ENCODE measurements around the gene GUCY2F.

GUCY2F gene

DNA sequence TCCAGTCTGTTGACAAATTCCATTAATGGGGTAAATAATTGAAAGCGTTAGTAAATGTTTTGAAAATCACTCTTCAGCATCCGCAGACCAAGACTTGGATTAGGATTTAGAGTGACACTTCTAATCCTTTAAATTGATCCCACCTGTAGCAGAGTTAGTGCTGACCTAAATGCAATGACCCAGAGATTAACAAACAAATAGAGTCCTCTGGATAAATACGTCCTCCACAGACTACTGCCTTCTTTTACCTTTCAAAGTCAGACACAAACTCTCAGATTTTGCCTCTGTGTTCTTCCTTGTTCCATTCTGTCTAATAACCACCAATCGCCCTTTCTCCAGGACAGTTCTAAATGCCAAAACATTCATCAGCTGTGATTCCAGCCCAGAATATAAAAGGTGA, at the start of gene GUCY2F:
GUCY2F (minus strand) TSS at position 101 of the 400 bp plus-strand sequence. CDS start 6,150 bp downstream, outside the sequence.
- no peak for DNase-seq

GRCh38 chrX:109519001-109519400, 37.1 kb upstream of the GUCY2F start:
- DNase-seq: no peak

DNA sequence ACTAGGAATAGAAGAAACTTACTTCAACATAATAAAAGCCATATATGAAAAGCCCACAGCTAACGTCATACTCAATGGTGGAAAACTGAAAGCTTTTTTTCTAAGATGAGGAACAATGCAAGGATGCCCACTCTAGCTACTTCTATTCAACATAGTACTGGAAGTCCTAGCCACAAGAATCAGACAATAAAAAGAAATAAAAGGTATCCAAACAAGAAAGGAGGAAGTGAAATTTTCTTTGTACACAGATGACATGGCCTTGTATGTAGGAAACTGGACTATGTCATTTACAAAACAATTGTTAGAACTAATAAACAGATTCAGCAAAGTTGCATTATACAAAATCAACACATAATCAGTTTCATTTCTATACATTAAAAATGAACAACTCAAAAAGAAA, 29.2 kb upstream of the GUCY2F start:
- DNase-seq: no peak

DNA sequence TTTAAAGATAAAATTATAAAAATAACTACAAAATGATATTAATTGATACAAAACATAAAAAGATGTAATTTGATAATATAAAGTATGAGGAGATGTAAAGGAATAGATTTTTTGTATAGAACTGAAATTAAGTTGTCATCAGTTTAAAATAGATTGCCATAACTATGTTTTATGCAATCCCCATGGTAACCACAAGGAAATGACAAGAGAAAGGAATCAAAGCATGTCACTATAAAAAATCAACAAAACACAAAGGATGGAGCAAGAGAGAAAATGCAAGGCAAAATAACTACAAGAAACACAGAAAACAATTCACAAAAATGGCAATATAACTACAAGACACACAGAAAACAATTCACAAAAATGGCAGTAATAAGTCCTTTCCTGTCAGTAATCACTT, 27.0 kb upstream of the GUCY2F start:
- DNase-seq: no peak

GRCh38 chrX:109501176-109501575, 19.3 kb upstream of the GUCY2F start:
- no peak for DNase-seq

DNA sequence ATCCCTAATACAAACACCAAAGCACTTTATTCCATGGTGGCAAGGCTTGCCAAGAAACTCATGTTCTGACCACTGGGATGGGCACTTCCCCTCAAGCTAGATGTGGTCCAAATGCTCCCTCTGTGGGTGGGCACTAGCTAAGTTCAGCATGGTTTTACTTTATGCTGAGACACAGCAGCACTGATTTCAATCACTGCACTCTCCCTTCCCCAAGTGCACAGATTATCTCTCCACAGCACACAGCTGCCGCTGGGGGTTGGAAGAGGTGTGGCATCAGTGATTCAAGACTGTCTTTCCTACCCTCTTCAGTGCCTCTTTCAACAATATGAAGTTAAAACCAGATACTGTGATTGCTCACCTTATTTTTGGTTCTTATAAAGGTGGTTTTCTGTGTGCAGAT, 16.5 kb upstream of the GUCY2F start:
- DNase-seq: no peak

DNA sequence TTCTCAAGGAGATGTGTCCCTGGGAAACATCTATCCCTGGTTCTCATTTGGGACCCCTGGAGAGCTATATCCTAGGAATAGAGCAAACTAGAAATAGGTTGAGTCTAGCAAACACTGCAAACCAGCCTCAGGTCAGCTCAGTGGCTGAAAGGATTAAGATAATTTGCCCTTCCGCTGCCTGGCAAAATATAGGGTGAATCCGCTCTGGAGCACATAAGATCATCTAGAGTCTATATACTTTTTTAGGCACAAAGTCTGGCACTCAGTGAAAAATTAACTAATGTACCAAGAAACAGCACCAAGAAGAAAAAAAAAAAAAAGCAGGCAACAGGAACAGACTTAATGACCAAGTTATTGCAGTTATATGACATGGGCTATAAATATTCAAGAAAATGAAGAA, 7.3 kb upstream of the GUCY2F start:
- no peak for DNase-seq

DNA sequence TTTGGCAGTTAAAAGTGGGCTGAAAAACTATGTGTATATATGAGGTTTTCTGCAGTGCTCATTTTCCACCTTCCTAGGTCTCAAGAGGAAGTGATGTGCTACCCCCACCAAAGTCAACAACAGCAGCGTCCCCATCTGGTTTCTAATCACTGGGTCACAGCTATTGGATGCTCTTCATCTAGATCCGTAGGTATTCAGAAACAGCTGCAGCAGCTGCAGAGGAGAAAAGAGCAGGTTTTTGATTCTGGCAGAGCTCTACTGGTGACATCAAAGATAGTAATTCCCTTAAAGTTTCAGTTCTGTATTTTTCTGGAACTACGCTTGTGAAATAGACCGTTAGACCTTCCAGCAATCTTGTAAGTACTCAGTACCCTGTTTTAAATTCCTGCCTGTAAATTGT, 5.8 kb upstream of the GUCY2F start:
- no peak for DNase-seq

DNA sequence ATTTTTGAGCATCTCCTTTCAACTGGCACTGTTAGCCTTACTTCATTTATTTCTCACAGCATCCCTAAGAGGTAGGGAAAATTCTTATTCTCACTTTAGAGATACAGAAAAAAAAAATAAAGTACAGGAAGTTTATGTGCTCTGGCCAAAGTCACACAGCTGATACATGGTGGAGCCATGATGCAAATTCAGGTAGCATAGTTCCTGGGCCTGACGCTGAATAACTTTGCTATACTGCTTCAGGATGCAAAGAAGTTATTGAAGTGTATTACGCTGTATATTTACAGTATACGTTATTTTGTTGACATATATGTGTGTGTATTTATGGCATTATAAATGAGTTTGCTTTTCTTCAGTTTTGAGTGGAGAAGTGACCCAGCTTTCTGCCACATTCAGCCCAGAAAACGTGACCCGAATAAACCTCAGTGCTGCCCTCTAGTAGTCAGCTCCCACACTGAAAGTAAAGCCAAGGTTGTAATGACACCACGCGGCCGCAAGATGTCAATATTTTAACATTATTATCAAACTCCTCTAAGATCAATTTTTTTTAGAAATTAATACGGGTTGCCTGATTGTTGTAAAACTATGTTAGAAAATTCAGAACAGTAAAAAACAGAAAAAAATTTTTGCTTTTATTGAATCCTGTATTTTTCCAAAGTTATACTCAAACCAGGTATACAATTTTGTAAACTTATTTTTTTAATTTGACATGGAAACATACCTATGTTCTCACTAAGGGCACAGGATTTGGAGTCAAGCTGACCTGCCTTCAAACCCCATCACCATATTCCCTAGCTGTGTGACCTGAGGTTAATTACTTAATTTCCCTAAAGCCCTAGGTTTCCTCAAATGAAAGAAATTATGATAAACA, 3.8 kb upstream of the GUCY2F start:
- peak; percentile 53 for DNase-seq

DNA sequence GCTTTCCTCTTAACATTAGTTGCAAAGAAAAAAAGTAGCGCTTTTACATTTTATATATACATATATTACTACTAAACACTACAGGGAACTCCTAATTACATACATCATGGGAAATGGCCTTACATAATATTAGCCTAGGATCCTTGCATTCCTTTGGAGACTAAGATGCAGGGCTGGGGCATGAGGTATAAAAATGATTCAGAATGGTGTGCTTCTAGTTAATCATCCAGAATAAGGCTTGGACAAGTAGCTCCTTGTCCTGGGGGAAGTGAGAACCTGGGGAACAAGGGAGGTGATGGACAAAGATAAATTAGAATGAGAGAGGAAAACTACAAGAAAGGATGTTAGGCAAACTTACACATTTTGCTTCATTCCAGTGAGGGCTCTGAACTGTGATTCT, 3.0 kb upstream of the GUCY2F start:
- no peak for DNase-seq

DNA sequence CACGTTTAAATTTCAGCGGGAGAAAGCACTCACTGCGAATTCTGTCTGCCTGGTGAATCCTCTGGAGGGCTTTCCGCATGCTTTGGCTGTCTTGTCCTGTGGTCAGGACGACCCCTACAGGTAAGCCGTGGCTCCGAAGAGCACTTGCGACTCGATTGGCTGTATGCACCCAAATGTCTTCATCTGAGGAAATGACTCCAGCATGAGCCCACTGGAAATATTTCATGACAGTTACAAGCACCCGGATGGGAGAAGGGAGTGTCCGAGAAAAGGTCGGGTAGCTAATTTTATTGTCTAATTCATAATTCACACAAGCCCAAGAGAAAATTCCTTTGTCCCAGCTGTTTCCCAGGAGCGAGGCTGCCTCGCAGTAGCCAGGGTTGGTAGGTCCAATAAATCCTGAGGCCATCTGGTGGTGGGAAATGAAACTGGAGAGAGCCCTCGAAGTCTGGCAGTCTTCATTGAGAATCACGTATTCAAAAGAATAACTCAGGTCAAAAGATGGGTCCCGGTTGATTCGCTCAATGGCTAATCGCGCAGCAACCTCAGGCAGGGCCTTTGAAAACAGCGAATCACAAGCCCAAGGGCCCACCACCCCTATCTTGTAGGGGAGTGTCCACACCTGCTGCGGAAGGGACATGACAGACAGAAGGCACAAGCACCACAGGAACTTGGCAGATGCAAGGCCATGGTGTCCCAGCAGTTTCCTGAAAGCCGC, 6.6 kb downstream of the GUCY2F start:
- DNase-seq: peak; percentile 0

GRCh38 chrX:109472939-109473735, 8.7 kb downstream of the GUCY2F start:
- DNase-seq: no peak

GRCh38 chrX:109464231-109464630, 17.7 kb downstream of the GUCY2F start:
- DNase-seq: no peak

- DNase-seq: no peak
Observed at GRCh38 chrX:109463784-109464183, 18.1 kb downstream of the GUCY2F start.

- DNase-seq: no peak
Observed at GRCh38 chrX:109448282-109448938, 33.5 kb downstream of the GUCY2F start.

DNA sequence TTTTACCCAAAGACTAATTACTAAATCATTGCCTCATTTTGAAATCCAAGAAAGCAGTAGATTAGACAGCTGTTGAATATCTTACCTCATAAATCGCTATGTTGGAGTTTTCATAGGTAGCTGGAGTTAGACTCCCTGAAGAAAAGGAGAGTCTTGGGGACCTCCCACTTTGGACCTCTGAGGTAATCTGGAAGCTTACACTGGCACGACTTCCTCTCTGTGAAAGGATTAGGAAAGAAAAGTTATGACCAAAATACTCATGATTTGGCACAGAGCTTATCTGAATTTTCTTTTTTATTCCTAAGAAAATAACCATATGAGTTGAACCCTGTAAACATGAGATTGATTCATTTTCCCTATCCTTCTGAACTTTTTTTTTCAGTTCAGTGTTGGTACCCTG, 40.6 kb downstream of the GUCY2F start:
- no peak for DNase-seq

DNA sequence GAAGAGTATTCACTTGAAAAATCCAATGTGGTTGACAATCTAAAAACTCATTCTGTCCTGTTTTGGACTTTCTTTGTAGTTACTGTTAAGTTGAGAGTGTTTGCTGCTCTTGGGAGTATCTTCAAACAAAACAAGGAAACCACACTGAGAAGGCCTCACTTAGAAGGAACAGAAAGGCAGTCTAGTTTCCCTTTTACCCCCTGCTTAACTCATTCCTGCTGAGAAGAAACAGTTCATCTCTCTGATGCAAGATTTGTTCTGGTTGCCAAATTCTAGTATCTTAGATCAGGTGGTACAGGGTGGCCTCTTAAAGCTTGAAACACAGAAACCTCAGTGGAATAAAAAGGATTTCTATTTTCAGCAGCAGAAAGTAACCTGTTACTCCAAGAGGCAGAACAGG, 41.4 kb downstream of the GUCY2F start:
- DNase-seq: no peak

GRCh38 chrX:109409181-109409580, 72.7 kb downstream of the GUCY2F start:
- no peak for DNase-seq

DNA sequence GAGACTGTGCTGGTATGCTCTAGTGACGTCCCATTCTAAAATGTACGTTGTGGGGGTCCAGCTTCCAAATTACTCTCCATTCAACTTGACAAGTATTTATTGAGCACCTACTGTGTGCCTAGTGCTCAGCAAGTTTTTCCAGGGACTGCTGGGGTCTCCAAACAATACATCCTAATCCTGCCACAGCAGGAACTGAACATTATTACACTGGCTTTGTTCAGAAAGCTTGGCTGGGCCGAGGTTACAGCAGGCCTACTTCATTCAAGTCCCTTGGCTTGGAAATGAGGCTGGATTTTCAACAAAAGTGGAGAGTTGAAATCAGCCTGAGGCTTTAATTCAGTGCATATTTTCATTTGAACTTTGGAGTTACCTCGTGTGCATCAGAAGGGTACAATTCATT, 78.0 kb downstream of the GUCY2F start:
- DNase-seq: no peak

DNA sequence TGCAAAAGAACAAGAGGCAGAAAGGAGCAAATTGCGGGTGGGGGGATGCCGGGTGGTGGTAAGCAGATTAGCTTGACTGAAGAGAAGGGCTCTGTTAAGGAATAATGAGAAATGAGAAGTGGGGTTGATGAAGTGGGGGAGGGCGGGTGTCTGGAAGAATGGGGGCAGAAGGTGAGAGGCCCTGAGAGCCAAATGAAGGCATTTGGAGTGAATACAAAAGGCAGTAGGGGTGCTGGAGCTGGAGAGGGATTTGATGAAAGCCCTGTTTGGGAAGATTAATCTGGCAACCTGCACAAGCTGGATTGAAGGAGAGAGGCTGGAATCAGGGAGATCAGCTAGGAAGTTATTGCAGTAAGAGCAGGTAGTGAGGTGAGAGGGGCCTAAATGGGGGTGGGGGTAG, 82.1 kb downstream of the GUCY2F start:
- DNase-seq: no peak

- DNase-seq: no peak
Observed at GRCh38 chrX:109398833-109399232, 83.1 kb downstream of the GUCY2F start.

DNA sequence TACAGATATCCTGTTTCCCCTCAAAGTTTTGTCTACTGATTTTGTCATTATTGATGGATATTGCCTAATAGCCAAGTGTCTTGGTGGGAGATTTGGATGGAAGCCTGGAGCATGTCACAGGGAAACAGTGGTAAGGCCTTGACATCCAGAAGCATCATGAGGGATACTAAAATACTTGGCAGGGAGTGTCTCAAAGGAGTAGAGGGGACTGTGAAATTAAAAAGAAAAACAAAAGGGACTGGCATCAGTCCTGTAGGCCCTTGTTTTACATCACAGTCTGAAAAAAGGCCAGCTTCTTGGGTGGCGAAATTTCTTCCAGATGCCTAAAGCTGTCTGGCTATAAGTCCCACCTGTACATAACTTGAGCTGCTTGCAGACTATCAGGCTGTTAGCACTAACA, 83.8 kb downstream of the GUCY2F start:
- DNase-seq: no peak

DNA sequence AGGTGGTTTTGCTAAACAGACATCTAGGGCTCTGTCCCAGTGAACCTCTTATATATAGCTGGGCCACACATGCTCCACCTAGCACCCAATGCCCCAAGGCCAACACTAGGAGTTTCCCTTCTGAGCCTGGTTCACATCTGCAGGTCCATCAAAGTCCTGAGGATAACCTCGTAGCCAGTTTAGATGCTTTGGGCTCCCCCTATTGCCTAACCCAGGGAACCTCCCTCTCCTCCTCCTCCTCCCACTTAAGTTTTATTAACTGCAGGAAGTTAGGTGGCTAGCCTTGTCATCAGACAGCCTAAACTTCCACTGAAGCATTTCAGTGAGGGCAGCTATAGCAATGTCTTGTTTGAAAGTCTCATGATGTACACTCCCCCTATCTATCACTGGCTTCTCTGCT, 88.0 kb downstream of the GUCY2F start:
- DNase-seq: no peak
